CD14-positive monocyte (primary cell): ENCODE results near the gene E2F1. TPM values are rescaled to one million over a fixed set of nuclear protein-coding genes. Genes with fewer than 3 reads are reported as not detected.

Experiments
- DNase-seq, 3 donors: peaks; one replicate each; pipeline ENCODE4 v3.0.0-alpha.2; 2011 to 2022
- H2AFZ ChIP-seq: 2 replicates; pipeline ENCODE4 v1.6.0; 2012; ENCODE audit warnings: mild to moderate bottlenecking, low read depth, low read length, inconsistent platforms; ENCODE audit not compliant: insufficient read depth, poor library complexity, severe bottlenecking
- H3K27ac ChIP-seq, 2 donors: 1 replicate in 1 of 2; 2 replicates in 1 of 2; pipeline ENCODE4 v1.5.1; 2012 to 2013; ENCODE audit warnings: low read length in 2 of 2, control low read depth in 1 of 2, inconsistent platforms in 1 of 2, low read depth in 1 of 2, mild to moderate bottlenecking in 1 of 2
- H3K27me3 ChIP-seq, 2 donors: one replicate each; pipeline versions ENCODE4 v1.6.0 to v1.6.1; 2011 to 2013; ENCODE audit warnings: low read length in 2 of 2; ENCODE audit not compliant: control insufficient read depth in 2 of 2, insufficient read depth in 2 of 2
- H3K36me3 ChIP-seq, 2 donors: replicated peaks in 1 of 2; 1 replicate in 1 of 2; 2 replicates in 1 of 2; pipeline versions ENCODE4 v1.5.1 to v1.6.1; 2012 to 2013; ENCODE audit warnings: low read length in 2 of 2, control low read depth in 1 of 2, inconsistent platforms in 1 of 2, mild to moderate bottlenecking in 1 of 2; ENCODE audit not compliant: insufficient read depth in 2 of 2, control insufficient read depth in 1 of 2
- H3K4me1 ChIP-seq, 2 donors: 1 replicate in 1 of 2; 2 replicates in 1 of 2; pipeline versions ENCODE4 v1.5.1 to v1.6.1; 2012 to 2013; ENCODE audit warnings: low read length in 2 of 2, control low read depth in 1 of 2, inconsistent platforms in 1 of 2, mild to moderate bottlenecking in 1 of 2, moderate library complexity in 1 of 2; ENCODE audit not compliant: insufficient read depth in 2 of 2, control insufficient read depth in 1 of 2
- H3K4me2 ChIP-seq: replicated peaks from 2 replicates; pipeline ENCODE3; 2012; ENCODE audit warnings: low read length, moderate library complexity, mild to moderate bottlenecking; ENCODE audit not compliant: poor library complexity, severe bottlenecking; ENCODE audit errors: extremely low read depth
- H3K4me3 ChIP-seq, 3 experiments: fragments of 200-600 bp in 1 of 3; sonication (generic) in 1 of 3; replicated peaks in 1 of 3; 1 replicate in 2 of 3; 2 replicates in 1 of 3; pipeline ENCODE4 v1.5.1; 2011 to 2013; ENCODE audit warnings: low read length in 3 of 3, mild to moderate bottlenecking in 3 of 3, control low read depth in 2 of 3, low read depth in 2 of 3, inconsistent platforms in 1 of 3, moderate library complexity in 1 of 3
- H3K79me2 ChIP-seq: 2 replicates; pipeline ENCODE4 v1.6.0; 2012; ENCODE audit warnings: mild to moderate bottlenecking, control low read depth, inconsistent platforms, low read length, moderate library complexity; ENCODE audit not compliant: insufficient read depth
- H3K9ac ChIP-seq: 2 replicates; pipeline ENCODE4 v1.6.0; 2017; ENCODE audit warnings: low read length, mild to moderate bottlenecking; ENCODE audit not compliant: insufficient read depth, poor library complexity, severe bottlenecking
- H3K9me3 ChIP-seq, 2 donors: replicated peaks in 1 of 2; 1 replicate in 1 of 2; 2 replicates in 1 of 2; pipeline versions ENCODE4 v1.5.1 to v1.6.1; 2012 to 2013; ENCODE audit warnings: low read length in 2 of 2, control low read depth in 1 of 2; ENCODE audit not compliant: control insufficient read depth in 1 of 2, insufficient read depth in 1 of 2
- H4K20me1 ChIP-seq: 2 replicates; pipeline ENCODE4 v1.6.0; 2012; ENCODE audit warnings: mild to moderate bottlenecking, low read length, control low read depth, moderate library complexity; ENCODE audit not compliant: insufficient read depth
- H3K27ac Mint-ChIP-seq, 7 donors: one replicate each; pipeline ENCODE4 v1.8.0; 2020; ENCODE audit warnings: mild to moderate bottlenecking in 7 of 7, mixed read lengths in 7 of 7, moderate library complexity in 6 of 7, inconsistent platforms in 2 of 7
- H3K27me3 Mint-ChIP-seq, 3 donors: one replicate each; pipeline ENCODE4 v1.8.0; 2021 to 2022; ENCODE audit warnings: low read depth in 3 of 3, mild to moderate bottlenecking in 3 of 3, mixed read lengths in 3 of 3, moderate library complexity in 3 of 3, inconsistent platforms in 1 of 3
- H3K36me3 Mint-ChIP-seq, 2 donors: one replicate each; pipeline ENCODE4 v1.8.0; 2020; ENCODE audit warnings: mixed read lengths in 2 of 2, inconsistent platforms in 1 of 2, mild to moderate bottlenecking in 1 of 2
- H3K4me1 Mint-ChIP-seq: one replicate; pipeline ENCODE4 v1.8.0; 2020; ENCODE audit warnings: mild to moderate bottlenecking, mixed read lengths
- H3K4me3 Mint-ChIP-seq, 2 donors: one replicate each; pipeline ENCODE4 v1.8.0; 2020; ENCODE audit warnings: mild to moderate bottlenecking in 2 of 2, mixed read lengths in 2 of 2, moderate library complexity in 1 of 2
- H3K9me3 Mint-ChIP-seq, 7 donors: one replicate each; pipeline ENCODE4 v1.8.0; 2020 to 2022; ENCODE audit warnings: mixed read lengths in 7 of 7, mild to moderate bottlenecking in 6 of 7, moderate library complexity in 6 of 7, inconsistent platforms in 2 of 7
- WGBS: methylation state at CpG from one replicate; pipeline ENCODE4 v1.1.5; 2013; ENCODE audit warnings: missing lambda C conversion rate; ENCODE audit not compliant: insufficient coverage; 5-methylcytosine and 5-hydroxymethylcytosine counted together
- intact Hi-C, 2 donors: fragments of 100-400 bp; cut with micrococcal nuclease; formaldehyde crosslinking; loops; one replicate each; pipeline versions ENCODE4 v1.15.0 to v1.15.1; 2023
- polyA plus RNA-seq, 3 donors: library from polyadenylated mRNA; depleted of rRNA in 1 of 3; unstranded in 2 of 3; stranded (reverse) in 1 of 3; fragments of 300-500 nt in 2 of 3; fragments of >200 nt in 1 of 3; fragmentation: Illumina TruSeq in 2 of 3; gene quantifications; 1 replicate in 2 of 3; 2 replicates in 1 of 3; pipeline ENCODE4 v1.2.3, GENCODE V29; 2012 to 2021
- TF ChIP-seq, protein P1 (sequence below): fragments of 200-600 bp; IDR thresholded peaks from one replicate; pipeline ENCODE4 v1.8.0; 2022; ENCODE audit warnings: antibody characterized with exemption, mild to moderate bottlenecking

The E2F1 gene
- polyA plus RNA-seq, 3 donors, result 0.17 to 1.1 TPM; not detected in 1

DNA sequence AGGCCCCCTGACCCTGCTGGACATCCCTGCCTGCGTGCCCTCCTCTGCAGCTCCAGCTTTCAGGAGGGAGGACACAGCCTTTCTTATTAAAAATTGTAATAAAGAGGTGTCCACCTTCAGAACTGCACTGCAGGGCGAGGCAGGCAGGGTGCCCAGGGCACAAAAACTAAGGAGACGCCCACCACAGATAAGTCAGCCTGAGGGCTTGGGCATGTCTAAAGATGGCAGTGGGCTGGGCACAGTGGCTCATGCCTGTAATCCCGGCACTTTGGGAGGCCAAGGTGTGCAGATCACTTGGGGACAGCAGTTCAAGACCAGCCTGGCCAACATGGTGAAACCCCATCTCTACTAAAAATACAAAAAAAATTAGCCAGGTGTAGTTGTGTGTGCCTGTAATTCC, 31.0 kb downstream of the E2F1 start:
- 90% methylated on average over 2 of the region's 4 CpGs for WGBS
- Histone ChIP-seq H3K9me3 (no peaks in the 10 kb centered on the region), H3K27me3 (no peaks in the 10 kb centered on the region), H3K4me3 (no peak overlapping the region), H3K79me2 (no peaks in the 10 kb centered on the region), H4K20me1 (no peaks in the 10 kb centered on the region), H3K9ac (no peak overlapping the region), H3K27ac (no peak overlapping the region), H3K4me2 (no peak overlapping the region), H2AFZ (no peak overlapping the region), H3K4me1 (no peaks in the 10 kb centered on the region), H3K36me3 (no peaks in the 10 kb centered on the region)
- TF ChIP-seq, protein P1, sequence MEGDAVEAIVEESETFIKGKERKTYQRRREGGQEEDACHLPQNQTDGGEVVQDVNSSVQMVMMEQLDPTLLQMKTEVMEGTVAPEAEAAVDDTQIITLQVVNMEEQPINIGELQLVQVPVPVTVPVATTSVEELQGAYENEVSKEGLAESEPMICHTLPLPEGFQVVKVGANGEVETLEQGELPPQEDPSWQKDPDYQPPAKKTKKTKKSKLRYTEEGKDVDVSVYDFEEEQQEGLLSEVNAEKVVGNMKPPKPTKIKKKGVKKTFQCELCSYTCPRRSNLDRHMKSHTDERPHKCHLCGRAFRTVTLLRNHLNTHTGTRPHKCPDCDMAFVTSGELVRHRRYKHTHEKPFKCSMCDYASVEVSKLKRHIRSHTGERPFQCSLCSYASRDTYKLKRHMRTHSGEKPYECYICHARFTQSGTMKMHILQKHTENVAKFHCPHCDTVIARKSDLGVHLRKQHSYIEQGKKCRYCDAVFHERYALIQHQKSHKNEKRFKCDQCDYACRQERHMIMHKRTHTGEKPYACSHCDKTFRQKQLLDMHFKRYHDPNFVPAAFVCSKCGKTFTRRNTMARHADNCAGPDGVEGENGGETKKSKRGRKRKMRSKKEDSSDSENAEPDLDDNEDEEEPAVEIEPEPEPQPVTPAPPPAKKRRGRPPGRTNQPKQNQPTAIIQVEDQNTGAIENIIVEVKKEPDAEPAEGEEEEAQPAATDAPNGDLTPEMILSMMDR, result no peak
- no peaks in the 10 kb centered on the region for H3K9me3 Mint-ChIP-seq
- peaks cover 6% of the 10 kb centered on the region for H3K4me1 Mint-ChIP-seq
- H3K4me3 Mint-ChIP-seq, result no peak overlapping the region
- DNase-seq, result no peak
- H3K27ac Mint-ChIP-seq, result no peak overlapping the region
- H3K36me3 Mint-ChIP-seq, result peaks cover 0 to 3% of the 10 kb centered on the region in 2 donors
- peaks cover 1 to 9% (median 2%) of the 10 kb centered on the region in 3 donors for H3K27me3 Mint-ChIP-seq
- intact Hi-C loops, result no loop called here

DNA sequence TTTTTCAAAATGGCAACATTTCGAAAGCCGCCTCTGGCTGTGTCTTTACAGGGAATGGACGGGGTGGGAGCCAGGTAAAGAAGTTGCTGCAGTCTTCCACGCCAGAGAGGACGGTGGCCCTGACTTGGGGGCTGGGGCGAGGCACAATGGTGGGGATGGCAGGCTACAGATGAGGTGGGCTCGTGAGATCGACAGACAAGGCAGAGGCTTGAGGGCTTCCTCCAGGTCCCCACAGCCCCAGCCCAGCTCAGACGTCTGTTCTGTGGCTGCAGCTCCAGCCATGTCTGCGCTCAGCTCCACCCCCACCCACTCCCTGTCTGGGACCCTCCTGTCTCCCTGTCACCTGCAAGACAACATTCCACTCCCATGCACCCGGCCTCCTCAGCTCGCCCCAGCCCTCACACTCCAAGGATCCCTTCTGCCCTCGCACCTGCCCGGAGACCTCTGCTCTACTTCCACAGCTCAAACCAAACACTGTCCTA, 31.5 kb downstream of the E2F1 start:
- no peak overlapping the region for H2AFZ ChIP-seq
- Mint-ChIP-seq H3K36me3 (peaks cover 0 to 3% of the 10 kb centered on the region in 2 donors), H3K27ac (no peak overlapping the region), H3K9me3 (no peaks in the 10 kb centered on the region), H3K4me1 (peaks cover 6% of the 10 kb centered on the region), H3K27me3 (peaks cover 1 to 9% (median 2%) of the 10 kb centered on the region in 3 donors), H3K4me3 (no peak overlapping the region)
- no peak overlapping the region for H3K4me2 ChIP-seq
- DNase-seq, result no peak
- WGBS, result 86% methylated on average over 14 of the region's 14 CpGs
- H3K79me2 ChIP-seq, result no peaks in the 10 kb centered on the region
- no peaks in the 10 kb centered on the region for H3K4me1 ChIP-seq
- H3K9ac ChIP-seq, result no peak overlapping the region
- intact Hi-C loops, result no loop called here
- no peaks in the 10 kb centered on the region for H3K36me3 ChIP-seq
- H4K20me1 ChIP-seq, result no peaks in the 10 kb centered on the region
- TF ChIP-seq, protein P1, result no peak
- no peaks in the 10 kb centered on the region for H3K27me3 ChIP-seq
- no peak overlapping the region for H3K4me3 ChIP-seq
- H3K27ac ChIP-seq, result no peak overlapping the region
- no peaks in the 10 kb centered on the region for H3K9me3 ChIP-seq
